ENCODE results near the gene ATL1. TPM values are rescaled to one million over a fixed set of nuclear protein-coding genes. Genes with fewer than 3 reads are reported as not detected.
A peak's percentile ranks its signal among the peaks of the same experiment; 100 is the strongest.

The ATL1 gene
- total and polyA plus RNA-seq, 2 of the 13 experiments (the other 11 are each of a cell fraction or from before 2014, with no cell fraction given): 0.60 to 0.65 TPM

GRCh38 chr14:50667996-50668825 is 108.3 kb downstream of the ATL1 start, which contains the start of gene SAV1 (continued):
- TF ChIP-seq ZMYM3 (CRISPR knock-in tag; IDR thresholded peaks at IDR 0.05): no peak
- no peak for TF ChIP-seq ZNF577 (CRISPR knock-in tag; IDR thresholded peaks at IDR 0.05; ENCODE audit: borderline replicate concordance, low read depth)
- peak; percentile 75 for TF ChIP-seq PHF8 (CRISPR knock-in tag; IDR thresholded peaks at IDR 0.05)
- TF ChIP-seq JUN (CRISPR knock-in tag; IDR thresholded peaks at IDR 0.05): no peak
- TF ChIP-seq FOXA1 (IDR thresholded peaks at IDR 0.05): no peak
- TF ChIP-seq FOXA1 (CRISPR knock-in tag; IDR thresholded peaks at IDR 0.05): no peak
- TF ChIP-seq, protein P1, sequence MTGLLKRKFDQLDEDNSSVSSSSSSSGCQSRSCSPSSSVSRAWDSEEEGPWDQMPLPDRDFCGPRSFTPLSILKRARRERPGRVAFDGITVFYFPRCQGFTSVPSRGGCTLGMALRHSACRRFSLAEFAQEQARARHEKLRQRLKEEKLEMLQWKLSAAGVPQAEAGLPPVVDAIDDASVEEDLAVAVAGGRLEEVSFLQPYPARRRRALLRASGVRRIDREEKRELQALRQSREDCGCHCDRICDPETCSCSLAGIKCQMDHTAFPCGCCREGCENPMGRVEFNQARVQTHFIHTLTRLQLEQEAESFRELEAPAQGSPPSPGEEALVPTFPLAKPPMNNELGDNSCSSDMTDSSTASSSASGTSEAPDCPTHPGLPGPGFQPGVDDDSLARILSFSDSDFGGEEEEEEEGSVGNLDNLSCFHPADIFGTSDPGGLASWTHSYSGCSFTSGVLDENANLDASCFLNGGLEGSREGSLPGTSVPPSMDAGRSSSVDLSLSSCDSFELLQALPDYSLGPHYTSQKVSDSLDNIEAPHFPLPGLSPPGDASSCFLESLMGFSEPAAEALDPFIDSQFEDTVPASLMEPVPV (CRISPR knock-in tag; IDR thresholded peaks at IDR 0.05): no peak
- no peak for TF ChIP-seq TP53 (CRISPR knock-in tag; conservative IDR thresholded peaks at IDR 0.05)
- no peak for TF ChIP-seq SRSF9 (IDR thresholded peaks at IDR 0.05; ENCODE audit: borderline replicate concordance, insufficient read depth, low read depth, low read length, poor library complexity, severe bottlenecking)
- TF ChIP-seq NCOA1 (CRISPR knock-in tag; IDR thresholded peaks at IDR 0.05): no peak; the same call in 1 of the 2 replicates
- TF ChIP-seq, protein P2, sequence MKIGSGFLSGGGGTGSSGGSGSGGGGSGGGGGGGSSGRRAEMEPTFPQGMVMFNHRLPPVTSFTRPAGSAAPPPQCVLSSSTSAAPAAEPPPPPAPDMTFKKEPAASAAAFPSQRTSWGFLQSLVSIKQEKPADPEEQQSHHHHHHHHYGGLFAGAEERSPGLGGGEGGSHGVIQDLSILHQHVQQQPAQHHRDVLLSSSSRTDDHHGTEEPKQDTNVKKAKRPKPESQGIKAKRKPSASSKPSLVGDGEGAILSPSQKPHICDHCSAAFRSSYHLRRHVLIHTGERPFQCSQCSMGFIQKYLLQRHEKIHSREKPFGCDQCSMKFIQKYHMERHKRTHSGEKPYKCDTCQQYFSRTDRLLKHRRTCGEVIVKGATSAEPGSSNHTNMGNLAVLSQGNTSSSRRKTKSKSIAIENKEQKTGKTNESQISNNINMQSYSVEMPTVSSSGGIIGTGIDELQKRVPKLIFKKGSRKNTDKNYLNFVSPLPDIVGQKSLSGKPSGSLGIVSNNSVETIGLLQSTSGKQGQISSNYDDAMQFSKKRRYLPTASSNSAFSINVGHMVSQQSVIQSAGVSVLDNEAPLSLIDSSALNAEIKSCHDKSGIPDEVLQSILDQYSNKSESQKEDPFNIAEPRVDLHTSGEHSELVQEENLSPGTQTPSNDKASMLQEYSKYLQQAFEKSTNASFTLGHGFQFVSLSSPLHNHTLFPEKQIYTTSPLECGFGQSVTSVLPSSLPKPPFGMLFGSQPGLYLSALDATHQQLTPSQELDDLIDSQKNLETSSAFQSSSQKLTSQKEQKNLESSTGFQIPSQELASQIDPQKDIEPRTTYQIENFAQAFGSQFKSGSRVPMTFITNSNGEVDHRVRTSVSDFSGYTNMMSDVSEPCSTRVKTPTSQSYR (CRISPR knock-in tag; IDR thresholded peaks at IDR 0.05; ENCODE audit: borderline replicate concordance): peak; percentile 99
- TF ChIP-seq DNMT1 (CRISPR knock-in tag; IDR thresholded peaks at IDR 0.05): no peak
- TF ChIP-seq, protein P3, sequence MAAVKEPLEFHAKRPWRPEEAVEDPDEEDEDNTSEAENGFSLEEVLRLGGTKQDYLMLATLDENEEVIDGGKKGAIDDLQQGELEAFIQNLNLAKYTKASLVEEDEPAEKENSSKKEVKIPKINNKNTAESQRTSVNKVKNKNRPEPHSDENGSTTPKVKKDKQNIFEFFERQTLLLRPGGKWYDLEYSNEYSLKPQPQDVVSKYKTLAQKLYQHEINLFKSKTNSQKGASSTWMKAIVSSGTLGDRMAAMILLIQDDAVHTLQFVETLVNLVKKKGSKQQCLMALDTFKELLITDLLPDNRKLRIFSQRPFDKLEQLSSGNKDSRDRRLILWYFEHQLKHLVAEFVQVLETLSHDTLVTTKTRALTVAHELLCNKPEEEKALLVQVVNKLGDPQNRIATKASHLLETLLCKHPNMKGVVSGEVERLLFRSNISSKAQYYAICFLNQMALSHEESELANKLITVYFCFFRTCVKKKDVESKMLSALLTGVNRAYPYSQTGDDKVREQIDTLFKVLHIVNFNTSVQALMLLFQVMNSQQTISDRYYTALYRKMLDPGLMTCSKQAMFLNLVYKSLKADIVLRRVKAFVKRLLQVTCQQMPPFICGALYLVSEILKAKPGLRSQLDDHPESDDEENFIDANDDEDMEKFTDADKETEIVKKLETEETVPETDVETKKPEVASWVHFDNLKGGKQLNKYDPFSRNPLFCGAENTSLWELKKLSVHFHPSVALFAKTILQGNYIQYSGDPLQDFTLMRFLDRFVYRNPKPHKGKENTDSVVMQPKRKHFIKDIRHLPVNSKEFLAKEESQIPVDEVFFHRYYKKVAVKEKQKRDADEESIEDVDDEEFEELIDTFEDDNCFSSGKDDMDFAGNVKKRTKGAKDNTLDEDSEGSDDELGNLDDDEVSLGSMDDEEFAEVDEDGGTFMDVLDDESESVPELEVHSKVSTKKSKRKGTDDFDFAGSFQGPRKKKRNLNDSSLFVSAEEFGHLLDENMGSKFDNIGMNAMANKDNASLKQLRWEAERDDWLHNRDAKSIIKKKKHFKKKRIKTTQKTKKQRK (IDR thresholded peaks at IDR 0.05; ENCODE audit: low read length): no peak
- TF ChIP-seq SNAPC4 (CRISPR knock-in tag; IDR thresholded peaks at IDR 0.05): peak; percentile 99
- TF ChIP-seq KDM5B (CRISPR knock-in tag; IDR thresholded peaks at IDR 0.05; ENCODE audit: borderline replicate concordance): peak; percentile 91; the same call in 1 of the 2 replicates

Data from HepG2 (cell line).